Sciatic nerve (tissue), 2 donors: ENCODE measurements around the gene TTC39A. TPM values are rescaled to one million over a fixed set of nuclear protein-coding genes. Genes with fewer than 3 reads are reported as not detected.

Experiments
- ATAC-seq: fragments of 200-7000 bp; cut with Tn5 transposase; one replicate; pipeline ENCODE4 v1.9.1; 2020; ENCODE audit warnings: mild to moderate bottlenecking, moderate library complexity
- DNase-seq: peaks from one replicate; pipeline ENCODE4 v3.0.0-alpha.2; 2020; ENCODE audit warnings: low spot score
- intact Hi-C: fragments of 100-400 bp; cut with DNase I; formaldehyde crosslinking; loops from one replicate; pipeline ENCODE4 v1.14.2; 2022
- total RNA-seq: library from RNA; stranded (reverse); fragmentation: NEBNext Ultra II Directional; extraction: Animal tissue kit (Norgen Biotek cat#: 25700); gene quantifications from one replicate; pipeline ENCODE4 v1.2.1, GENCODE V29; 2021
- donor health status: DM: no; HTN: no; CAD: no.
- donor health status: DM: no; HTN: no; CAD: no.

The TTC39A gene
- total RNA-seq, 1 donor from 2014 or later: 1.2 TPM

GRCh38 chr1:51301844-51302162, 28.6 kb downstream of the TTC39A start:
- intact Hi-C loops: no loop called here
- no peak for ATAC-seq
- DNase-seq: no peak

- ATAC-seq (no peak), DNase-seq (no peak)
- intact Hi-C loops: no loop called here
Observed at GRCh38 chr1:51301152-51301843, 29.1 kb downstream of the TTC39A start.

- DNase-seq: no peak
- intact Hi-C loops: no loop called here
Observed at GRCh38 chr1:51299981-51300670, 30.2 kb downstream of the TTC39A start.

GRCh38 chr1:51299185-51299885, 31.0 kb downstream of the TTC39A start:
- intact Hi-C loops: no loop called here
- DNase-seq (no peak), ATAC-seq (no peak)

More at GRCh38 chr1:51299981-51300670, 30.2 kb downstream of the TTC39A start:
- ATAC-seq: no peak

GRCh38 chr1:51298322-51298705, 32.0 kb downstream of the TTC39A start:
- intact Hi-C loops: no loop called here
- DNase-seq: no peak

GRCh38 chr1:51297401-51298321, 32.7 kb downstream of the TTC39A start:
- ATAC-seq (no peak), DNase-seq (no peak)
- intact Hi-C loops: no loop called here

More at GRCh38 chr1:51298322-51298705, 32.0 kb downstream of the TTC39A start:
- no peak for ATAC-seq

- ATAC-seq (peak; percentile 84), DNase-seq (peak; percentile 88)
- intact Hi-C loops: no loop called here
Observed at GRCh38 chr1:51296383-51297357, 33.7 kb downstream of the TTC39A start.

GRCh38 chr1:51295926-51296325, 34.4 kb downstream of the TTC39A start:
- intact Hi-C loops: no loop called here
- ATAC-seq: no peak

GRCh38 chr1:51294566-51295184, 35.7 kb downstream of the TTC39A start:
- intact Hi-C loops: no loop called here
- no peak for ATAC-seq
- DNase-seq: no peak

More at GRCh38 chr1:51295926-51296325, 34.4 kb downstream of the TTC39A start:
- DNase-seq: peak; percentile 52

GRCh38 chr1:51293898-51294515, 36.4 kb downstream of the TTC39A start:
- no peak for DNase-seq
- no peak for ATAC-seq
- intact Hi-C loops: no loop called here

GRCh38 chr1:51290489-51290847, 39.9 kb downstream of the TTC39A start:
- ATAC-seq: no peak
- no peak for DNase-seq
- intact Hi-C loops: no loop called here

- intact Hi-C loops: no loop called here
- DNase-seq (no peak), ATAC-seq (no peak)
Observed at GRCh38 chr1:51289676-51290488, 40.5 kb downstream of the TTC39A start.

GRCh38 chr1:51288578-51288977, 41.8 kb downstream of the TTC39A start:
- DNase-seq (no peak), ATAC-seq (no peak)
- intact Hi-C loops: no loop called here

- no peak for DNase-seq
- intact Hi-C loops: no loop called here
- no peak for ATAC-seq
Observed at GRCh38 chr1:51287966-51288365, 42.4 kb downstream of the TTC39A start.

- intact Hi-C loops: no loop called here
- no peak for DNase-seq
- ATAC-seq: no peak
Observed at GRCh38 chr1:51285055-51285454, 45.3 kb downstream of the TTC39A start.

- no peak for DNase-seq
- no peak for ATAC-seq
- intact Hi-C loops: no loop called here
Observed at GRCh38 chr1:51284487-51284954, 45.8 kb downstream of the TTC39A start.
